HG02571 (cell line): Measurements from ENCODE around the gene MTHFR.

Experiments used
- ATAC-seq: cut with Tn5 transposase; IDR thresholded peaks from one replicate; pipeline ENCODE4 v1.9.1; 2021; ENCODE audit warnings: mild to moderate bottlenecking, moderate library complexity; ENCODE audit not compliant: unreplicated experiment

Gene MTHFR

DNA sequence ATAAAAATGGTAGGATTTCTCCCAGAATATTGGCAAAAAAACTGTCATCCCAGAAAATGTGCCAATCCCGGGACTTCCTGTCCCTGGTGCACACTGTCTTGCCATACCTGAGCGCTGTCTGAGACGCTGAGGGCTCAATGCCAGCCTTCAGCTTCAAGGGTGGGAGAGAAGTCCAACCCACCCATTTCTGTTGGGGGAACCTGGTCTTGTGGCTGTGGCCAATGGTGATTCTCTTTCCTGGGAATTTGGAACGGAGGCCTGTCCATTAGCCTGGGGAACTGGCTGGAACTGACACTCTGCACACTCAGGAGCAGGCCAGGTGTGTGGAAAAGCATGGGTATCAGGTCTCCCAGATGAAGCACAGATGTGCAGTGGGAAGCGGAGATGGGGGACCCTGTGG, 6.7 kb downstream of the MTHFR start:
- ATAC-seq = no peak

DNA sequence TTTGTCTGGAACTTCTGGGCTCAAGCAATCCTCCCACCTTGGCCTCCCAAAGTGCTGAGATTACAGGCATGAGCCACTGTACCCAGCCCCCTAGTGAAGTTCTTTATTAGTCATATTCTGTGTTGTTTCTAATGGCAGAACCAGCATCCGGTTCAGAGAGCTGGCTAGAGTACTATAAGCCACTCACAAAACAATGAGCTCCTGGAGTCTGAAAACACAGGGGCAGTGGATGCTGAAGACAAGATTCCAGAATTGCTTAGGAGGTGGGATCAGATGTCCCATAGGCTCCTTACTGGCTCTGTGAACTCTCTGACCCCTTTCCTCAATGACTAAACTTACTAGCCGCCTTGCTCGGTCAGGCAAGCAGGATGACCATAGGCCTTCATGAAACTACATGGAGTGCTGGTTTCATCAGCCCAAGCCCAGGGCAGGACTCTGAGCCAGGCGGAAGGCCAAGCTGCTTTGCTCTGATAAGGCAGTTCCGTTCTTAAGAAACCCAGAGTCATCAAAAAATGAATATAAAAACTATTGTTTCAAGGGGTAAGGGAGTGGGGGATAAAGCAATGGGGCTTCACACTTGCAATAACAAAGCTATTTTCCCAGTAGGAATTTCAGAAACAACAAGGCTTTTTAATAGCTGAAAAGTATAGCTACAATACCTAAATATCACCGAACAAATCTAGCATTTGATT, 8.1 kb downstream of the MTHFR start:
- ATAC-seq = no peak

- ATAC-seq = no peak
Measured at GRCh38 chr1:11796036-11796828, 9.5 kb downstream of the MTHFR start.

GRCh38 chr1:11795238-11795890, 10.4 kb downstream of the MTHFR start:
- ATAC-seq = no peak

- ATAC-seq = no peak
Measured at GRCh38 chr1:11794446-11795237, 11.1 kb downstream of the MTHFR start.

DNA sequence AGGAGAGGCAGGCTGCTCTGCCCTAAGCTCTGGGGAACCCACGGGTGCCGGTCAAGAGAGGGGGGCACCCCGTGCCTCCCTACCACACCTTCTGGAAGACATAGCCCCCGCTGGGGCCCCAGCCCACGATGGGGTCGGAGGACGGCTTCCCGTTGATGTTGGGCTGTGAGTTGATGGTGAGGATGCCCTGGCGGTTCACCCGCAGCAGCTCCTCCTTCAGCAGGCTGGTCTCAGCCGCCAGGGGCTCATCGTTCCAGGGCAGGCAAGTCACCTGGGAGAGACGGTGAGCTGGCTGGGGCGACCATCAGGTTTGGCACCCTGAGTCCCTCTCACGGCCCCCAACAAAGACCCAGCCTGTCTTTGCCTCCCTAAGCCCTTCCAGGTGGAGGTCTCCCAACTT, 11.9 kb downstream of the MTHFR start:
- no peak for ATAC-seq

GRCh38 chr1:11792106-11792505, 13.7 kb downstream of the MTHFR start:
- ATAC-seq = no peak

DNA sequence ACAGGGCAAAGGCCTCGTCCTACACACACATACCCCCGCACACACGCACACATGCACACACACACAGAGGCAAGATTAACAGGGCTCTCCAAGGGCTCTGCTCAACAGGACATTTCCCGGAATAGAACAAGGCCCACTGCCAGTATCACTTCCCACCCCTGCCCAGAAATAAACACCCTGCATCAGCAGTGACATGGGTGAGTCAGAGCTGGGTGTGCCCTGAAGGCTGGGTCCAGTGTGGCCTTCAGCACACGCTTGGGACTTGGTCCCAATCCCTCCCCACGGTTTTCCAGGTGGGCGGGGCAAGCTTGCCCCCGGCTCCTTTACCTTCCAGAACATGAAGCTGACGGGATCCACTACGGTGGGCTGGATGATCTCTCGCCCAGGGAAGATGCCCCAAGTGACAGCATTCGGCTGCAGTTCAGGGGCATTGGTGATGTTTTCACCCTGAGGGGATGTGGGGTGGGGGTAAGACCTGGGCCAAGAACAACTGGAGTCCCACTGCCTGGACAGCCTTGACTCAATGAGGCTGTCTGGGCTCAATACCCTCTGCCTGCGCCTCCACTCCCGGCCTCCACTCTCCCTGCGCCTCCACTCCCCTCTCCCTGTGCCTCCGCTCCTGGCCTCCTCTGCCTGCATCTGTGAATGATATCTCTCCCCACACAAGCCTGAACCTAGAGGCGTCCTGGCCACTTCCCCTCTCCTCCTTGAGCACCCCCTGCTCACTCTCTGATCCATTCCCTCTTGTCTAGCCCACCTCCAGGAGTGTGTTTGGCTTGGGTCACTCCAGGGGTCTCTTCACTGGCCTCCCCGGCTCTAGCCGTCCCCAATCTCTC, 14.7 kb downstream of the MTHFR start:
- ATAC-seq = no peak

- no peak for ATAC-seq
Measured at GRCh38 chr1:11790101-11790879, 15.5 kb downstream of the MTHFR start.

GRCh38 chr1:11789126-11790067, 16.4 kb downstream of the MTHFR start:
- ATAC-seq = no peak

DNA sequence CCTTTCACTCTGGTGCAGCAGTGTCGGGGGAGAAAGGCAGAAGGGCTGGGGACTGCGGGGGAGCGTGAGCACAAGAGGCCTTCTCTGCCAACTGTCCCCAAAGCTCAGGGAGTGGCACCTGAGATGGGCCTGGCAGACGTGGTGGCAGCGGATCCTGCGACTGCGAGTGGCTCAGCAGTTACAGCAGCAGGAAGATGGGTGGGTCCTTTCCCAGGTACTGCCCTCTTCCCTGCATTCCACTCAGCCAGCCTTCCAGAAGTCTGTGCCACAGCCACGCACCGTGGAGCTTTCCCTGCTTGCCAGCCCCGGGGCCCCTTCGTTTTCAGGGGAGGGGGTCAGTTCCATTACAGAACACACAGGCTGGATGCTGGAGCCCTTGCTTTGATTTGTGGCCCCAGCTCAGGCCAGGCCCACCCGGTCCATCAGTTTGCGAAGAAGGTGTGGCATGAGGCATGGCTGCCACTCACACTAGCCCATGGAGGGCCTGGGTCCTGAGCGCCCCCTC, 17.2 kb downstream of the MTHFR start:
- ATAC-seq = no peak

DNA sequence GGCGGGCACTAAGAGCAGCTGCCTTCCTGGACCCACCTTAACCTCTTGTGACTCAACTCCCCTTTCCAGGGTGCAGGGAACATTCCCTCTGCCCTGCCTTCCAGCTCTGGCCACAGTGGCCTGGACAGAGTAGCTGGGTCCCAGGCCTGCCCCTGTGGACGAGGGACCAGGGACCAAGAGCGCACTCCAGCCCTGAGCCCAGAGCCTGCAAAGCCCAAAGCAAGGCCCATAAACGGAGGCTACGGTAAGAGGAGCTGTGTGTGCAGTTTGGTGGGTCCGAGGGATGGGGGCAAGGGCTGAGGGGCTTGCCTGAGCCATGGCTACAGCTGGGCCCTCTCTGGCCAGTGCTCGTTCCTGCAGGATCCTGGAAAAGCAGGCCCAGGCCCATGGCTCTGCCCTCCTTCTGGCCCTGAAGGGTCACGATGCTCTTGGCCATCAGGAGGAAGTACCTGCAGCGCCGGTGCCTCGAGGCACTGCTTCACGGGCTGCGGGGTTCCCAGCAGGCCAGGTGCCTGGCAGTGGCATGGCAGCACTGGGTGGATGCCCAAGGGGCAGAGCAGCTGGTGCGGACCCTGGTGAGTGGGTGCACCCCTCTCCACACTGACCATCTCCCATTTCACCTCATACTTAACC, 17.8 kb downstream of the MTHFR start:
- ATAC-seq = no peak

GRCh38 chr1:11787251-11787803, 18.4 kb downstream of the MTHFR start:
- no peak for ATAC-seq

- ATAC-seq = no peak
Measured at GRCh38 chr1:11786168-11786567, 19.6 kb downstream of the MTHFR start.

- ATAC-seq = no peak
Measured at GRCh38 chr1:11784993-11785769, 20.6 kb downstream of the MTHFR start.

- no peak for ATAC-seq
Measured at GRCh38 chr1:11784256-11784992, 21.3 kb downstream of the MTHFR start.
